Stomach (tissue), 9 donors: ENCODE results near the gene SIT1. TPM values are rescaled to one million over a fixed set of nuclear protein-coding genes. Genes with fewer than 3 reads are reported as not detected.

Source experiments
- DNase-seq, 2 donors: peaks; one replicate each; pipeline versions ENCODE4 v3.0.0 to v3.0.0-alpha.2; 2013 to 2019
- H3K27ac ChIP-seq, 5 donors: fragments of 200-600 bp in 4 of 5; sonication (generic) in 4 of 5; one replicate each; pipeline ENCODE4 v1.5.1; 2013 to 2019; ENCODE audit warnings: mild to moderate bottlenecking in 1 of 5, moderate library complexity in 1 of 5
- H3K27me3 ChIP-seq, 3 donors: fragments of 200-600 bp; sonication (generic); one replicate each; pipeline ENCODE4 v1.5.1; 2017 to 2019; ENCODE audit warnings: mixed run types in 1 of 3
- H3K36me3 ChIP-seq, 4 donors: fragments of 200-600 bp; sonication (generic); 1 replicate in 3 of 4; 2 replicates in 1 of 4; pipeline ENCODE4 v1.5.1; 2016 to 2019
- H3K4me1 ChIP-seq, 4 donors: fragments of 200-600 bp; sonication (generic); one replicate each; pipeline ENCODE4 v1.5.1; 2016 to 2019
- H3K4me3 ChIP-seq, 4 donors: fragments of 200-600 bp; sonication (generic) in 3 of 4; one replicate each; pipeline ENCODE4 v1.5.1; 2016 to 2019; ENCODE audit warnings: mild to moderate bottlenecking in 1 of 4
- H3K9me3 ChIP-seq, 4 donors: fragments of 200-600 bp; sonication (generic); one replicate each; pipeline ENCODE4 v1.5.1; 2016 to 2019
- CTCF ChIP-seq, 7 experiments: fragments of 450-650 bp in 4 of 7; fragments of 200-600 bp in 3 of 7; sonication (generic) in 3 of 7; IDR thresholded peaks; one replicate each; pipeline ENCODE4 v1.5.1; 2016 to 2019; ENCODE audit warnings: antibody characterized with exemption in 7 of 7, control low read depth in 2 of 7, mild to moderate bottlenecking in 1 of 7
- EP300 ChIP-seq: sonication (generic); formaldehyde crosslinking; IDR thresholded peaks from one replicate; pipeline ENCODE4 v1.6.1; 2017; ENCODE audit warnings: antibody characterized with exemption
- POLR2A ChIP-seq, 4 donors: fragments of 450-650 bp; IDR thresholded peaks; one replicate each; pipeline ENCODE4 v1.6.1; 2016; ENCODE audit warnings: antibody characterized with exemption in 4 of 4, control low read depth in 2 of 4, mild to moderate bottlenecking in 1 of 4, moderate library complexity in 1 of 4
- POLR2AphosphoS5 ChIP-seq, 3 donors: sonication (generic); formaldehyde crosslinking; IDR thresholded peaks; one replicate each; pipeline ENCODE4 v1.6.1; 2016; ENCODE audit warnings: antibody characterized with exemption in 3 of 3
- WGBS, 5 donors: extraction: QIAGEN DNeasy Blood & Tissue Kit in 3 of 5; methylation state at CpG; one replicate each; pipeline versions ENCODE4 v1.1.5 to v1.1.7; 2013 to 2018; 5-methylcytosine and 5-hydroxymethylcytosine counted together
- intact Hi-C: fragments of 100-400 bp; cut with DNase I; formaldehyde crosslinking; loops from one replicate; pipeline ENCODE4 v1.15.1; 2023; ENCODE audit warnings: low total_unique reads
- polyA plus RNA-seq, 3 donors: library from polyadenylated mRNA; stranded (reverse); fragments of 200-250 nt; gene quantifications; one replicate each; pipeline ENCODE4 v1.2.3, GENCODE V29; 2013
- total RNA-seq, 5 donors: library from RNA; depleted of rRNA; stranded (reverse); fragments of >200 nt; gene quantifications; one replicate each; pipeline versions ENCODE4 v1.1.0 to v1.2.3, GENCODE V29; 2014 to 2016
- donor health status: healthy with polysubstance abuse.
- donor health status: Bipolar disorder and iron deficiency.
- donor health status: healthy.

The SIT1 gene
- total and polyA plus RNA-seq, 8 donors: 0.62 to 2.3 (median 1.1) TPM; not detected in 3

- H3K4me3 ChIP-seq: no peak overlapping the region
- no peak for DNase-seq
- 57 to 76% (median 65%) methylated on average over 1 of the region's 1 CpG for WGBS, 5 donors
Observed at GRCh38 chr9:35666045-35666444, 15.3 kb upstream of the SIT1 start.

GRCh38 chr9:35665471-35665818 lies 14.7 kb upstream of the SIT1 start:
- peak overlapping the region; percentile 44 to 56 (median 54) for H3K4me3 ChIP-seq
- H3K4me1 ChIP-seq: peaks cover 50 to 81% (median 68%) of the 10 kb centered on the region in 4 donors
- no peak for DNase-seq
- H3K36me3 ChIP-seq: peaks cover 5 to 21% (median 10%) of the 10 kb centered on the region in 4 donors
- WGBS, 5 donors: 10 to 21% (median 16%) methylated on average over 5 of the region's 5 CpGs
- TF ChIP-seq EP300: no peak
- no peak for TF ChIP-seq CTCF (IDR thresholded peaks at IDR 0.05)
- no peak for TF ChIP-seq POLR2AphosphoS5 (IDR thresholded peaks at IDR 0.05)
- TF ChIP-seq POLR2A (IDR thresholded peaks at IDR 0.05): no peak
- no peaks in the 10 kb centered on the region for H3K27me3 ChIP-seq
- peak overlapping the region; percentile 83 to 100 (median 95) for H3K27ac ChIP-seq
- no peaks in the 10 kb centered on the region for H3K9me3 ChIP-seq
- intact Hi-C loops: no loop called here

More at GRCh38 chr9:35666045-35666444, 15.3 kb upstream of the SIT1 start:
- intact Hi-C loops: no loop called here
- Histone ChIP-seq H3K36me3 (peaks cover 0 to 15% (median 4%) of the 10 kb centered on the region in 4 donors), H3K27me3 (no peaks in the 10 kb centered on the region), H3K4me1 (peaks cover 44 to 78% (median 62%) of the 10 kb centered on the region in 4 donors), H3K27ac (peak overlapping the region in 4 of 5 donors; percentile 35 to 100 (median 91)), H3K9me3 (no peaks in the 10 kb centered on the region)
- no peak for TF ChIP-seq POLR2A (IDR thresholded peaks at IDR 0.05)
- no peak for TF ChIP-seq CTCF (IDR thresholded peaks at IDR 0.05)
- TF ChIP-seq EP300: no peak
- no peak for TF ChIP-seq POLR2AphosphoS5 (IDR thresholded peaks at IDR 0.05)

GRCh38 chr9:35664531-35665470 lies 14.1 kb upstream of the SIT1 start, which contains the start of gene ARHGEF39:
Gene ARHGEF39, minus strand, starts transcription at chr9:35665195. Its CDS starts 26 bp downstream, at chr9:35665169.
- H3K27ac ChIP-seq: peak within 1 kb of the TSS; percentile 83 to 100 (median 95)
- WGBS, 5 donors: 3 to 20% (median 5%) methylated on average over 18 to 58 of the region's 58 CpGs
- H3K36me3 ChIP-seq: peaks cover 10 to 25% (median 16%) of the 10 kb centered on the region in 4 donors
- H3K27me3 ChIP-seq: no peaks in the 10 kb centered on the region
- H3K4me1 ChIP-seq: peaks cover 50 to 81% (median 69%) of the 10 kb centered on the region in 4 donors
- intact Hi-C loops: no loop called here
- H3K4me3 ChIP-seq: peak within 1 kb of the TSS; percentile 44 to 56 (median 54)
- DNase-seq: peak; percentile 89 to 95
- TF ChIP-seq POLR2AphosphoS5 (IDR thresholded peaks at IDR 0.05) (peak; percentile 49 to 87 (median 69)), POLR2A (IDR thresholded peaks at IDR 0.05) (no peak), CTCF (IDR thresholded peaks at IDR 0.05) (peak in 1 of 7 experiments; percentile 21), EP300 (no peak)
- no peaks in the 10 kb centered on the region for H3K9me3 ChIP-seq

- Histone ChIP-seq H3K27me3 (no peaks in the 10 kb centered on the region), H3K27ac (peak overlapping the region in 4 of 5 donors; percentile 95 to 100 (median 98)), H3K36me3 (peaks cover 10 to 25% (median 16%) of the 10 kb centered on the region in 4 donors), H3K9me3 (no peaks in the 10 kb centered on the region), H3K4me1 (peaks cover 49 to 82% (median 69%) of the 10 kb centered on the region in 4 donors), H3K4me3 (no peak overlapping the region)
- no peak for TF ChIP-seq POLR2AphosphoS5 (IDR thresholded peaks at IDR 0.05)
- no peak for TF ChIP-seq CTCF (IDR thresholded peaks at IDR 0.05)
- intact Hi-C loops: no loop called here
- 80 to 90% (median 87%) methylated on average over 7 of the region's 7 CpGs for WGBS, 5 donors
- DNase-seq: no peak
Observed at GRCh38 chr9:35662437-35662836, 11.7 kb upstream of the SIT1 start.
